Measurements from ENCODE around the gene CSRNP2. TPM values are rescaled to one million over a fixed set of nuclear protein-coding genes. Genes with fewer than 3 reads are reported as not detected.

Gene CSRNP2
- total RNA-seq, 1 experiment from 2014 or later, result 33.7 TPM

GRCh38 chr12:51127050-51127729 lies 43.8 kb upstream of the CSRNP2 start (continued):
- TF ChIP-seq ERG (CRISPR knock-in tag; IDR thresholded peaks at IDR 0.05), result no peak
- no peak for TF ChIP-seq TEAD1 (CRISPR knock-in tag; IDR thresholded peaks at IDR 0.05)

GRCh38 chr12:51126297-51126696 lies 42.9 kb upstream of the CSRNP2 start:
- ChIA-PET POLR2A (no interaction called here), CTCF (interaction anchor here (0.6 kb wide), 1 partner anchor 39 kb away, joined by 4 read pairs; no protein-coding TSS in a partner anchor)
- no peak overlapping the region for H3K4me3 Mint-ChIP-seq
- H3K9me3 Mint-ChIP-seq, result no peaks in the 10 kb centered on the region
- no peak overlapping the region; the same call in 1 of the 2 replicates for H3K27ac Mint-ChIP-seq
- H3K4me1 Mint-ChIP-seq, result 0 out of 2 replicates have a peak, but pooled peaks cover 6% of the 10 kb centered on the region
- peaks cover 5% of the 10 kb centered on the region for H3K36me3 Mint-ChIP-seq
- H3K27me3 Mint-ChIP-seq (ENCODE audit: low read depth), result no peaks in the 10 kb centered on the region; the same call in 1 of the 2 replicates
- ATAC-seq (no peak), DNase-seq (ENCODE audit: low spot score) (no peak)
- TF ChIP-seq ZNF121 (CRISPR knock-in tag; IDR thresholded peaks at IDR 0.05), result no peak
- no peak for TF ChIP-seq ATF6 (CRISPR knock-in tag; IDR thresholded peaks at IDR 0.05)
- no peak for TF ChIP-seq SMAD3 (CRISPR knock-in tag; IDR thresholded peaks at IDR 0.05; ENCODE audit: borderline replicate concordance)

- Mint-ChIP-seq H3K27ac (peak overlapping the region; percentile 5; the same call in 1 of the 2 replicates), H3K4me3 (no peak overlapping the region), H3K27me3 (ENCODE audit: low read depth) (no peaks in the 10 kb centered on the region; the same call in 1 of the 2 replicates), H3K4me1 (0 out of 2 replicates have a peak, but pooled peaks cover 6% of the 10 kb centered on the region), H3K9me3 (no peaks in the 10 kb centered on the region), H3K36me3 (peaks cover 5% of the 10 kb centered on the region)
- no peak for DNase-seq (ENCODE audit: low spot score)
- no peak for ATAC-seq
- POLR2A ChIA-PET, result no interaction called here
- CTCF ChIA-PET, result interaction anchor here (0.7 kb wide), 1 partner anchor 1178 kb away, joined by 3 read pairs; no protein-coding TSS in a partner anchor
- TF ChIP-seq HMGA2 (CRISPR knock-in tag; IDR thresholded peaks at IDR 0.05), result no peak
- no peak for TF ChIP-seq ZMAT4 (CRISPR knock-in tag; IDR thresholded peaks at IDR 0.05)
- TF ChIP-seq GTF2I (CRISPR knock-in tag; conservative IDR thresholded peaks at IDR 0.05), result no peak
- no peak for TF ChIP-seq ZBTB43 (CRISPR knock-in tag; IDR thresholded peaks at IDR 0.05)
- TF ChIP-seq IRF2 (CRISPR knock-in tag; IDR thresholded peaks at IDR 0.05; ENCODE audit: borderline replicate concordance, low read depth), result no peak
- TF ChIP-seq ZNF512 (CRISPR knock-in tag; IDR thresholded peaks at IDR 0.05; ENCODE audit: borderline replicate concordance), result no peak
- no peak for TF ChIP-seq PRRX2 (CRISPR knock-in tag; IDR thresholded peaks at IDR 0.05)
- TF ChIP-seq ELF4 (CRISPR knock-in tag; IDR thresholded peaks at IDR 0.05; ENCODE audit: low read depth), result no peak
- TF ChIP-seq AFF4 (CRISPR knock-in tag; IDR thresholded peaks at IDR 0.05; ENCODE audit: borderline replicate concordance), result no peak
- TF ChIP-seq NR1H2 (CRISPR knock-in tag; IDR thresholded peaks at IDR 0.05), result no peak
- TF ChIP-seq SP1 (CRISPR knock-in tag; conservative IDR thresholded peaks at IDR 0.05), result no peak
- no peak for TF ChIP-seq ZNF138 (CRISPR knock-in tag; conservative IDR thresholded peaks at IDR 0.05)
- TF ChIP-seq ATF3 (CRISPR knock-in tag; conservative IDR thresholded peaks at IDR 0.05), result no peak
- no peak for TF ChIP-seq MAX (CRISPR knock-in tag; IDR thresholded peaks at IDR 0.05)
- TF ChIP-seq ETV6 (CRISPR knock-in tag; IDR thresholded peaks at IDR 0.05), result no peak
Measured at GRCh38 chr12:51124504-51124903, 41.1 kb upstream of the CSRNP2 start.
